IPS DF 4.7 (cell line): Measurements from ENCODE around the gene ARHGAP35.
"Not testable (repeated sequence)": the region's sequence is repeated elsewhere in the genome, so short reads cannot be mapped to it uniquely, and the experiment has no call there.

Source experiments
- DNase-seq: peaks from one replicate; pipeline ENCODE4 v3.0.0-alpha.2; 2013; ENCODE audit warnings: low spot score; ENCODE audit errors: extremely low read depth

ARHGAP35 gene

GRCh38 chr19:46868025-46868802 is 7.4 kb downstream of the ARHGAP35 start:
- no peak for DNase-seq

DNA sequence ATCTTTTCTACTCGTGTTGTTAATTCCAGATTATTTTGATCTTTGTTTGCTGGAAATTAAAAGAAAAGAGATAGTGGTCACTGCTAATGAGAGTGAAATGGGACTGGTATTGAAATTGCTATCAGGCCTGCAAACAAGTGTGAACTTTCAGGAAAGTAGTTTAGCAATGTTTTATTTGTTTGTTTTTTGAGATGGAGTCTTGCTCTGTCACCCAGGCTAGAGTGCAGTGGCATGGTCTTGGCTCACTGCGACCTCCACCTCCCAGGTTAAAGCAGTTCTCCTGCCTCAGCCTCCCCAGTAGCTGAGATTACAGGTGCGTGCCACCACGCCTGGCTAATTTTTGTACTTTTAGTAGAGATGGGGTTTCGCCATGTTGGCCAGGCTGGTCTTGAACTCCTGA is 10.4 kb downstream of the ARHGAP35 start:
- DNase-seq: not testable (repeated sequence)

- no peak for DNase-seq
Observed at GRCh38 chr19:46872967-46873366, 12.2 kb downstream of the ARHGAP35 start.

GRCh38 chr19:46875234-46875633 is 14.4 kb downstream of the ARHGAP35 start:
- DNase-seq: no peak

- DNase-seq: no peak
Observed at GRCh38 chr19:46875657-46876056, 14.9 kb downstream of the ARHGAP35 start.

GRCh38 chr19:46878613-46879375 is 18.0 kb downstream of the ARHGAP35 start:
- DNase-seq: no peak

- no peak for DNase-seq
Observed at GRCh38 chr19:46880431-46880830, 19.6 kb downstream of the ARHGAP35 start.

DNA sequence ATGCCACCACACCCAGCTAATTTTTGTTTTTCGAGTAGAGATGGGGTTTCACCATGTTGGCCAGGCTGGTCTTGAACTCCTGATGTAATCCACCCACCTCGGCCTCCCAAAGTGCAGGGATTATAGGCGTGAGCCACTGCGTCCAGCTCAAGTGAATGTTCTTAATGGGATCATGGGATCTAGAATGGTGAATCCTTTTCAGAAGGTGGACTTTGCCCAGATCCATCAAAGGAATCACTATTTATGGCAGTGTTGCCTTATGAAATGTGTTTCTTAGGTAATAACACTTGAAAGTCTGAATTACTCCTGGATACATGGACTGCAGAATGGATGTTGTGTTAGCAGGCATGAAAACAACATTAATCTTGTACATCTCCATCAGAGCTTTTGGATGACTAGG is 20.3 kb downstream of the ARHGAP35 start:
- DNase-seq: no peak

- DNase-seq: no peak
Observed at GRCh38 chr19:46882034-46882433, 21.2 kb downstream of the ARHGAP35 start.

GRCh38 chr19:46882751-46883150 is 22.0 kb downstream of the ARHGAP35 start:
- DNase-seq: not testable (repeated sequence)

- no peak for DNase-seq
Observed at GRCh38 chr19:46885411-46885810, 24.6 kb downstream of the ARHGAP35 start.

DNA sequence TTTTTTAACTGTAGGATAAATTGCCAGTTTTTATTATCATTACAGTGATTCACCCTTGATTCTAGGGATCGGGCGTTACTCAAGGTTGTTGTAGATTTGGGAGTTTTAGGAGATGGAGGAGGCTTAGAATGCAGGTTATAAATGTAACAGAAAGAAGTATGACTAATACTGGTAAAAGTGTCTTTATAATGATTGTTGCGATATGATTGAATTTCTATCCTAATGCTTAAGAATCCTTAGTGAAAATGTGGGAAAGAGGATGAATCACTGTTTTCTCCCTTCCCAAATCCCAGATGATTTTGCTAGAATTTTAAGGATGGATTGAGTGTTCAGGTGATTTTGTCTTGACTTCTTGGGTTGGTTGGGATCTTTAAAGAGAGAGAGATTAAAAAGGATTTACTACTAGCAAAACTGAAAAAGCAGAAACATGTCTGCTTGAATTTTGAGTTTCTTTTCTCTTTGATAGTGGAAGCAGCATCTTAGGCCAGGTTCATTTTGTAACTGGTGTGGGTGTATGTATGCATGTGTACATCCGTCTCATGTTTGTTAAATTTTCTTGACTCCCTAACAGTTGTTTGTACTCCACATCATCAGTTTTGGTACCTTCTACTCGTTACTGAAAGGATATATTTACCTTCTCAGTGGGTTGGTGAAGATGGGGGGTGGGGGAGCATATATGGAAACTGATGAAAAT is 25.9 kb downstream of the ARHGAP35 start:
- DNase-seq: no peak

- no peak for DNase-seq
Observed at GRCh38 chr19:46887240-46887782, 26.5 kb downstream of the ARHGAP35 start.

GRCh38 chr19:46890423-46891170 is 29.8 kb downstream of the ARHGAP35 start:
- DNase-seq: no peak

DNA sequence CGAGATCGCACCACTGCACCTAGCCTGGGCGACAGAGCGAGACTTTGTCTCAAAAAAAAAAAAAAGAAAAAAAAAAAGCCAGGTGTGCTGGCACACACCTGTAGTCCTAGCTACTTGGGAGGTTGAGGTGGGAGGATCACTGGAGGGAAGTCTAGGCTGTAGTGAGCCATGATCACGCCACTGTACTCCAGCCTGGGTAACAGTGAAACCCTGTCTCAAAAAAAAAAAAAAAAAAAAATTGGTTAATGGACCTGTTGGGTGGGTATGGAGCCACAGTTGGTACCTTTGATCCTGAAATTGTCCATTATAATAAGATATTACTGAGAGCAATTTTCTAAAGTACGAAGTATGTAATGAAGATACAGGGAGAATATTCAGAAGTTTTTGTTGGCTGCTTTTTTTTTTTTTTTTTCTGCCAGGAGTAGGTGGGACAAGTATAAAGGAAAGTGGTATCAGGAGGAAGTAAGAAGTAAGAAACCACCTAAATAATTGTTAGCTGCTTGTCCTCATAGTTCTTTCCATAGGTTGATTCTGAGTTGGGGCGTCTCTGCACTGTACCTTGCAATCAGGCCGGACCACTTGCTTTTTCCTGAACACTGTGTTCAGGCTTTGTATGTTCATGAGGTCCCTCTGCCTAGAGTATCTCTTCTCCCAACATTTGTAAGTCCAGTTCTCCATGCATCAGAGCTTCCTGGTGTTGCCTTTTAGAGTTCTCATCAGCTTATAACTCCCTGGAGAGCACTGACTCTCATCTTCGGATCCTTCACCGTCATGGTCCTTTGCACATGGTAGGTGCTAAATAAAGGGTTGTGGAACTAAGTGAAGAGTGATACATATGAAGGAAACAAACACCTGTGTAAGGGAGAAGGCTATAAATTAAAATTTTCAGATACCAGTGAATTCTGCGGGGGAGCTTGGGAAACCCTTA is 31.7 kb downstream of the ARHGAP35 start:
- no peak for DNase-seq

- DNase-seq: no peak
Observed at GRCh38 chr19:46896076-46896794, 35.4 kb downstream of the ARHGAP35 start.

DNA sequence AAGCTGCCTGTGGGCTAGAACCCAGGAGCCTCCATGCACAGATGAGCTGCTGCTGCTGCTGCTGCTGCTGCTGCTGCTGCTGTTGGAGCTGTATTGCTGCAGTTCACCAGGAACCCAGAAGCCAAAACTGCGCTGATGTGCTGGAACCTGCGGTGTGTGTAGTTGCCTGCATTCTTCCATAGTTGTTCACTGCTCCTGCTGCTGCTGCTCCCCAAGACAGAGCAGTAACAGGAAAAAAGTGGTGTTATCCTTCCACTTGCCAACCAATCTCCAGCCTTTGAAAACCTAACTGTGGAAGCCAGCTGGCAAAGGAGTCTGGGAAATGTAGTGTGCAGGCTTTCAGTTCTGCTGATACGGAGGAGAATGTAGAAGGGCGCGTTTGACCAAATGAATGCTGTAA is 37.9 kb downstream of the ARHGAP35 start:
- DNase-seq: no peak

DNA sequence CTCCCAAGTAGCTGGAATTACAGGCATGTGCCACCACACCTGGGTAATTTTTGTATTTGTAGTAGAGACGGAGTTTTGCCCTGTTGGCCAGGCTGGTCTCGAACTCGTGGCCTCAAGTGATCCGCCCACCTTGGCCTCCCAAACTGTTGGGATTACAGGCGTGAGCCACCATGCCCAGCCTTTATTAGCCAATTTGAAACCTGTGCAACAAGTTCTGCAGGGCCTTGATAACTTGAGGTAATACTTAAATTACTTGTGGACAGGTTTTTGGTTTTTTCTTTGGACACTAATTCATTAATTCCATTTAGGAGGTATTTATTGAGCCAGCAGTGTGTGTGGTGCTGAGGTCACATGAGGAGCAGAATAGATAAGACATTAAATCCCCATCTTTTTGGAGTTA is 39.5 kb downstream of the ARHGAP35 start:
- DNase-seq: no peak

- no peak for DNase-seq
Observed at GRCh38 chr19:46901701-46902401, 41.1 kb downstream of the ARHGAP35 start.
